Mesendoderm (in vitro differentiated cells): Measurements from ENCODE around the gene UBAC2.

ENCODE experiments used
- DNase-seq: peaks from one replicate; pipeline ENCODE4 v3.0.0; 2013
- H2AK5ac ChIP-seq: 2 replicates; pipeline ENCODE4 v1.6.1; 2013; ENCODE audit warnings: low read length, inconsistent platforms
- H2BK120ac ChIP-seq: 2 replicates; pipeline ENCODE4 v1.6.1; 2013; ENCODE audit warnings: low read depth, mild to moderate bottlenecking, low read length, moderate library complexity, mixed read lengths
- H2BK15ac ChIP-seq: replicated peaks from 2 replicates; pipeline ENCODE4 v1.6.1; 2013; ENCODE audit warnings: low read depth, mild to moderate bottlenecking, moderate library complexity
- H2BK5ac ChIP-seq: 2 replicates; pipeline ENCODE4 v1.6.1; 2013; ENCODE audit warnings: low read length, inconsistent platforms
- H3K18ac ChIP-seq: 2 replicates; pipeline ENCODE4 v1.6.1; 2013; ENCODE audit warnings: mild to moderate bottlenecking, low read length, mixed read lengths
- H3K23ac ChIP-seq: one replicate; pipeline ENCODE4 v1.6.1; 2013; ENCODE audit warnings: low read length
- H3K27ac ChIP-seq: 2 replicates; pipeline ENCODE4 v1.5.1; 2013; ENCODE audit warnings: low read depth, mild to moderate bottlenecking, inconsistent platforms, low read length, moderate library complexity
- H3K27me3 ChIP-seq: 2 replicates; pipeline ENCODE4 v1.6.1; 2013; ENCODE audit warnings: low read length, control low read depth, mild to moderate bottlenecking, inconsistent platforms; ENCODE audit not compliant: insufficient read depth, poor library complexity
- H3K36me3 ChIP-seq: 2 replicates; pipeline ENCODE4 v1.6.1; 2013; ENCODE audit warnings: low read length, inconsistent platforms; ENCODE audit not compliant: control insufficient read depth, insufficient read depth
- H3K4ac ChIP-seq: one replicate; pipeline ENCODE4 v1.6.1; 2013; ENCODE audit warnings: low read depth, mild to moderate bottlenecking, low read length, moderate library complexity
- H3K4me1 ChIP-seq: 2 replicates; pipeline ENCODE4 v1.6.1; 2013; ENCODE audit warnings: low read depth, low read length, inconsistent platforms; ENCODE audit not compliant: control insufficient read depth
- H3K4me2 ChIP-seq: 2 replicates; pipeline ENCODE4 v1.6.1; 2013; ENCODE audit warnings: low read length
- H3K4me3 ChIP-seq: 2 replicates; pipeline ENCODE4 v1.5.1; 2013; ENCODE audit warnings: mild to moderate bottlenecking, low read length
- H3K56ac ChIP-seq: one replicate; pipeline ENCODE4 v1.6.1; 2013; ENCODE audit warnings: low read length
- H3K79me1 ChIP-seq: 2 replicates; pipeline ENCODE4 v1.6.1; 2013; ENCODE audit warnings: low read length, inconsistent platforms
- H3K79me2 ChIP-seq: 2 replicates; pipeline ENCODE4 v1.6.1; 2013; ENCODE audit warnings: mild to moderate bottlenecking, low read length; ENCODE audit not compliant: control insufficient read depth, insufficient read depth
- H3K9ac ChIP-seq: 2 replicates; pipeline ENCODE4 v1.6.1; 2013; ENCODE audit warnings: low read length, inconsistent platforms
- H4K5ac ChIP-seq: one replicate; pipeline ENCODE4 v1.6.1; 2013; ENCODE audit warnings: low read length
- H4K8ac ChIP-seq: one replicate; pipeline ENCODE4 v1.6.1; 2013; ENCODE audit warnings: low read depth, mild to moderate bottlenecking, control low read depth, low read length, moderate library complexity
- WGBS: extraction: QIAGEN DNeasy Blood & Tissue Kit; methylation state at CpG from one replicate; pipeline ENCODE4 v1.1.7; 2013; ENCODE audit warnings: low lambda C conversion rate, missing lambda C conversion rate; ENCODE audit not compliant: insufficient coverage; ENCODE audit errors: extremely low coverage; 5-methylcytosine and 5-hydroxymethylcytosine counted together

Gene UBAC2

DNA sequence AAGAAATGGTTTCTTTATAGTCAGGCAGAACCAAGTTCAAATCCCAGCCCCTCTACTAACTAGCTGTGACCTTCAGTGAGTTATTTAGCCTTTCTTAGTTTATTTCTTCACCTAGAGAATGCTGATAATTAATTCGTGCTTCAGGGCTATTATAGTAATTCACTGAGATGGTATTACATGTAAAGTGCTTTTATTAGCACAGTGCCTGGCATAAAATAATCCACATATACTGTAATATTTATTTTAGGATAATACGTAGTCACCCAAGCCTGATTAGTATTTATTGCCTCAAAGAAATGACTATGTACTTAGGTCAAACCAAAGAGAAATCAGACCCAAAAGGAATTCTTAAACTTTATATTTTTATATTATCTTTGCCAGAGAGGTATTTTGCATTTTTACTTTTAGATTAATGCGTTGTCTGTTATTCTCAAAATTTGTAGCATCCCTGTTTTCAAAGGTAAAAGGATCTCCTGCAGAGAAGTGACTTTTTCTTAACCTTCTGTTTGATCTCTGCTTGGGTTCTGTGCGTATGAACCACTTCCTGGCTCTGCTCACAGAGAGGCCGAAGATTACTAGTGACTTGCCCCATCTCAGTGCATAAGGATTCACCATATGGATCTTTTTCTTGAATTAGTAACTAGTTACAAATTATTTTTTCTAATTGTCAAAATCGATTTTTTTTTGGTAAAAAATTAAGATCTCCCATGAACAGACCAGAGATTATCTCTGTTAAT, 19.7 kb downstream of the UBAC2 start:
- H3K9ac ChIP-seq: no peak overlapping the region

DNA sequence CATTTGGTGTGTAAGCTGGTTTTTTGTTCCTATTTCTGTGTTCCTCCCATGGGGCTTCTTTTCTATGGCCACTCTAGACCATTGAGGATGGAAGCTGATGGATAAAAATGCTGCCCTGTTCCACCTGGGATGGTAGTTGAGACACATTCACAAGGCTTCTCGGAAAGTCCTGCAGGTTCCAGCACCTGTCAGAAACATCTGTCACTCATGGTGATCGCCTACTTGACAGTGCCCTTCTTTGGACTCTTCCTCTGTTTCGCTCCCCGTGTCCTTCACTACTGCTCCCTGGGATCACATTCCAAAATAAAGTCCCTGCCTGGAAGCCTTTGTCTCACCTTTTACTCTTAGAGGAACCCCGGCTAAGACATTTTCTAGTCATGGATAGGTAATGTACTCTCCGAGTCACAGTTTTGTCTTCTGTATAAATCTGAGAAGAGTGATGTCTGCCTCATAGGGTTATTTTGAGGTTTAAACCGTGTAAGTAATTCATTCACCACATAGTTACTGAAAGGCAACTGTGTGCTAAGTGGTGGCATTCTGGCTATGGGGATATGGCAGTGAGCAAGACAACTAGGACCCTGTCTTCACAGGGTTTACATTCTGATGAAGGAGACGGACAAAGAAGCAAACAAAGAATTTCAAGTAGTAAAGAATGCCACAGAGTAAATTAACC, 21.0 kb downstream of the UBAC2 start:
- no CpG with 5 or more reads among the region's 8 CpGs for WGBS
- Histone ChIP-seq H3K79me1 (peaks cover 26% of the 10 kb centered on the region), H3K79me2 (peaks cover 41% of the 10 kb centered on the region), H4K8ac (no peak overlapping the region), H2AK5ac (no peak overlapping the region), H3K4me2 (no peak overlapping the region), H3K4me1 (no peaks in the 10 kb centered on the region), H3K36me3 (no peaks in the 10 kb centered on the region), H3K18ac (no peak overlapping the region), H3K27ac (no peak overlapping the region), H3K56ac (no peak overlapping the region), H2BK5ac (no peak overlapping the region), H2BK120ac (no peak overlapping the region), H2BK15ac (no peak overlapping the region), H3K27me3 (no peaks in the 10 kb centered on the region), H3K23ac (no peak overlapping the region), H3K4me3 (no peak overlapping the region), H4K5ac (no peak overlapping the region), H3K4ac (no peak overlapping the region), H3K9ac (no peak overlapping the region)
- no peak for DNase-seq

More for the DNA sequence above, 19.7 kb downstream of the UBAC2 start:
- no peak overlapping the region for H3K56ac ChIP-seq
- no peak overlapping the region for H2BK120ac ChIP-seq
- H3K23ac ChIP-seq: no peak overlapping the region
- H3K79me1 ChIP-seq: peaks cover 20% of the 10 kb centered on the region
- peaks cover 38% of the 10 kb centered on the region for H3K79me2 ChIP-seq
- H3K4me3 ChIP-seq: no peak overlapping the region
- no peak overlapping the region for H4K8ac ChIP-seq
- no peak overlapping the region for H3K4me2 ChIP-seq
- no peak overlapping the region for H3K4ac ChIP-seq
- no peak overlapping the region for H3K27ac ChIP-seq
- no peak overlapping the region for H2BK15ac ChIP-seq
- H2AK5ac ChIP-seq: no peak overlapping the region
- H3K36me3 ChIP-seq: no peaks in the 10 kb centered on the region
- H4K5ac ChIP-seq: no peak overlapping the region
- WGBS: no CpG with 5 or more reads among the region's 6 CpGs
- no peaks in the 10 kb centered on the region for H3K4me1 ChIP-seq
- no peak overlapping the region for H2BK5ac ChIP-seq
- no peak for DNase-seq
- H3K27me3 ChIP-seq: no peaks in the 10 kb centered on the region
- H3K18ac ChIP-seq: no peak overlapping the region

DNA sequence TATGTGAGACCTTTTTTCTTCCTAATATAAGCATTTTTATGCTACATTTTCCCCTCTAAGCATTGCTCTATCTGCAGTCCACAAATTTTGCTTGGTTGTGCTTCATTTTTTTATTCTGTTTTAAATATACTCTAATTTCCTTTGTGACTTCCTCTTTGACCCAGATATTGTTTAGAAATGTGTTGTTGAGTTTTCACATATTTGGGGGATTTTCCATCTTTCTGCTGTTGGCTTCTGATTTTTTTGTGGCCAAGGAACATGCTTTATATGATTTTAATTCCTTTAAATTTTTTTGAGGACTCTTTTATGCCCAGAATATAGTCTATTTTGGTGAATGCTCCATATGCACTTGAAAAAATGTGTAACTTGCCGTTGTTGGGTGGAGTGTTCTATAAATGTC, 22.9 kb downstream of the UBAC2 start:
- no peak for DNase-seq
- H3K4me3 ChIP-seq: no peak overlapping the region
- H3K79me2 ChIP-seq: peaks cover 39% of the 10 kb centered on the region
- H2BK5ac ChIP-seq: no peak overlapping the region
- no peak overlapping the region for H4K8ac ChIP-seq
- H2BK120ac ChIP-seq: no peak overlapping the region
- no peak overlapping the region for H3K18ac ChIP-seq
- H3K4ac ChIP-seq: no peak overlapping the region
- no CpG with 5 or more reads among the region's 1 CpG for whole genome bisulfite sequencing
- H4K5ac ChIP-seq: no peak overlapping the region
- peaks cover 26% of the 10 kb centered on the region for H3K79me1 ChIP-seq
- H3K23ac ChIP-seq: no peak overlapping the region
- H2BK15ac ChIP-seq: no peak overlapping the region
- H3K9ac ChIP-seq: no peak overlapping the region
- H3K27ac ChIP-seq: no peak overlapping the region
- H3K4me1 ChIP-seq: no peaks in the 10 kb centered on the region
- H3K27me3 ChIP-seq: no peaks in the 10 kb centered on the region
- H3K56ac ChIP-seq: no peak overlapping the region
- H2AK5ac ChIP-seq: no peak overlapping the region
- no peaks in the 10 kb centered on the region for H3K36me3 ChIP-seq
- H3K4me2 ChIP-seq: no peak overlapping the region

DNA sequence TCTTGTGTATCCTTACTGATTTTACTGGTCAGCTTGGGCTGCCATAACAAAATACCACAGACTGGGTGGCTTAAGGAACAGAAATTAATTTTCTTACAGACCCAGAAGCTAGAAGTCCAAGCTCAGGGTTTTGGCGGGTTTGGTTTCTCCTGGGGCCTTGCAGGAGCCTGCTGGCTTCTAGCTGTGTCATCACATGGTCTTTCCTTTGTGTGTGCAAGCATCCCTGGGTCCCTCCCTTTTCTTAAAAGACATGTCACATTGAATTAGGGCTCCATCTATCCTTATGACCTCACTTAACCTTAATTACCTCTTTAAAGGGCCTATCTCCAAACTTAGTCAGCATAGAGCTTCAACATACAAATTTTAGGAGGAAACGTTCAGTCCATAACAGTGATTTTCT, 23.4 kb downstream of the UBAC2 start:
- H3K23ac ChIP-seq: no peak overlapping the region
- peaks cover 3% of the 10 kb centered on the region for H3K4me1 ChIP-seq
- no peak for DNase-seq
- no peak overlapping the region for H2BK120ac ChIP-seq
- peaks cover 25% of the 10 kb centered on the region for H3K79me1 ChIP-seq
- H2AK5ac ChIP-seq: no peak overlapping the region
- H2BK5ac ChIP-seq: no peak overlapping the region
- H4K5ac ChIP-seq: no peak overlapping the region
- no peak overlapping the region for H3K27ac ChIP-seq
- no peak overlapping the region for H2BK15ac ChIP-seq
- no peak overlapping the region for H3K56ac ChIP-seq
- no peaks in the 10 kb centered on the region for H3K27me3 ChIP-seq
- no peak overlapping the region for H3K4me2 ChIP-seq
- no peak overlapping the region for H3K9ac ChIP-seq
- H3K4me3 ChIP-seq: no peak overlapping the region
- no peaks in the 10 kb centered on the region for H3K36me3 ChIP-seq
- no peak overlapping the region for H4K8ac ChIP-seq
- no peak overlapping the region for H3K18ac ChIP-seq
- H3K79me2 ChIP-seq: peaks cover 38% of the 10 kb centered on the region
- no CpG with 5 or more reads among the region's 2 CpGs for WGBS
- no peak overlapping the region for H3K4ac ChIP-seq

DNA sequence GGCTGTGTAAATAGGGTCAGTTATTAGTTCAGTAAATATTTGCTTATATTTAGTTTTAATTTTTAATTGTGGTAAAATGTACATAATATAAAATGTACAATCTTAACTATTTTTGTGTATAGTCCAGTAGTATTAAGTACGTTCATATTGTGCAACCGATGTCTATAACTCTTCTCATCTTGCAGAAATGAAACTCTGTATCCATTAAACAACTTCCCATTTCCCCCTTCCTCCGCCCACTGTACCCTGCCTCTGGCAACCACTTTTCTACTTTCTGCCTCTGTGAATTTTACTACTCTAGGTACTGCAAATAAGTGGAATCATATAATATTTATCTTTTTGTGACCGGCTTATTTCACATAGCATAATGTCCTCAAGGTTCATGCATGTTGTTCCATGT, 24.4 kb downstream of the UBAC2 start:
- Histone ChIP-seq H3K79me1 (peaks cover 29% of the 10 kb centered on the region), H3K4me1 (peaks cover 7% of the 10 kb centered on the region), H3K56ac (no peak overlapping the region), H3K36me3 (no peaks in the 10 kb centered on the region), H3K4me2 (no peak overlapping the region), H2BK120ac (no peak overlapping the region), H3K27me3 (no peaks in the 10 kb centered on the region), H3K4ac (no peak overlapping the region), H3K79me2 (peaks cover 42% of the 10 kb centered on the region), H4K5ac (no peak overlapping the region), H2AK5ac (no peak overlapping the region), H3K4me3 (no peak overlapping the region), H3K18ac (no peak overlapping the region), H3K27ac (no peak overlapping the region), H3K9ac (no peak overlapping the region), H2BK5ac (no peak overlapping the region), H4K8ac (no peak overlapping the region), H2BK15ac (no peak overlapping the region), H3K23ac (no peak overlapping the region)
- WGBS: no CpG with 5 or more reads among the region's 4 CpGs
- no peak for DNase-seq
